NCI-H748 (cell line): Measurements from ENCODE around the gene HCN1.
"Not testable (repeated sequence)": the region's sequence is repeated elsewhere in the genome, so short reads cannot be mapped to it uniquely, and the experiment has no call there.

Source experiments
- DNase-seq: peaks from one replicate; lab custom pipeline; 2025; ENCODE audit not compliant: unreplicated experiment; lab: John Stamatoyannopoulos, UW

Gene HCN1

GRCh38 chr5:45312627-45313026 lies 383.6 kb downstream of the HCN1 start:
- not testable (repeated sequence) for DNase-seq

DNA sequence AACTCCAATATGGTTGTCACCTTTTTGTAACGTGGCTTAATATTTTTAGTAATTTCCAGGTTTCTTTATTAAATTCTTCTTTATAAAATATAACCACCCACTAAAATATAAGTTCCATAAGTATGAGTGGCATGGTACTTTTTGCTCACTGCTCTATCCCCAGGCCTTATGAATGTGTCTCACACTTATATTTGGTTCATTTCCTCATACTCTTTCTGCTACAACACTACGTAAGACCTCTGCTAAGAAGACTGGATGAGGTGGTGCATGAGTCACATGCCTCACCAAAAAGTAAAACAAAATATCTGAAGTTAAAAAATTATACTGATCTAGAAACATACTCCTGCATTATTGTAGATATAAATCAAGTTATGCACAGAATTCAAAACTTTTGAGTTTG lies 400.9 kb downstream of the HCN1 start:
- no peak for DNase-seq

GRCh38 chr5:45288746-45289145 lies 407.4 kb downstream of the HCN1 start:
- no peak for DNase-seq

- DNase-seq = no peak
Observed at GRCh38 chr5:45284436-45284835, 411.7 kb downstream of the HCN1 start.

- DNase-seq = no peak
Observed at GRCh38 chr5:45281081-45281480, 415.1 kb downstream of the HCN1 start.

DNA sequence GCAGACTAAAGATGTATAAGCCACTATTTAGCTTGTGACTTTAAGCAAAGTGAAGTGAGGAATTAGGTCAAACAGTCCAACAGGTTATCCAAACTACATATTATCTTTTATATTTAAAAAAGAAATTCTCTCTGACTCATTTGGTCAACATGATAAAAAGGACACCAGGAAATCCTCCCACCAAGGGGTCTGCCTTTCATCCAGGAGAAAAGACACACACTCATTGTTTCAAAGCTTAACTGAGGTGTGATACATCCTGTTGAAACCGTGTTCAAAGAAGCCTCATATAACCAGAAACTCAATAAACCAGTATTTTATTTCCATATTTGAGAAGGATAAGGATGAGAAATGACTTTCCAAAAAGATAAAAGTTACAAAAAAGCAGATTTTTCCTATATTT lies 417.1 kb downstream of the HCN1 start:
- peak; percentile 69 for DNase-seq

DNA sequence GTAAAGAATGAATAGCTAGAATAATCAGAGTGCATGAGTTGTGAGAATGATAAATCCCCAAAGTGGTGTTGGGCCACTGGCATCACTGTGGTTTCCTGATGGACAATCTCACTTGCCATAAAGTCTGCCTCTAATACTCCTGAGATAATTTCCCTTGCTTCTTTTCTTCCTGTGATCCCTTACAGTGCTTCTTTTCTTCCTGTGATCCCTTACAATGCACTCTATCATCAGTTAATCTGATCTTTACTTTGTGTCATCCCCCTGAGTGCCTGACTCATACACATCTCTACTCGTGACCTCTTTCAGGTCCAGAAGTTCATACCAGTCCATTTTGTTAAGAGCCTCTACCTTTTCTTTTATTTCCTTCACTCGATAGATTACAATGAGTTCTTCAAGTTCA lies 418.3 kb downstream of the HCN1 start:
- DNase-seq = no peak

GRCh38 chr5:45274241-45274640 lies 421.9 kb downstream of the HCN1 start:
- no peak for DNase-seq

- DNase-seq = no peak
Observed at GRCh38 chr5:45271626-45272025, 424.6 kb downstream of the HCN1 start.

GRCh38 chr5:45264447-45264846 lies 431.7 kb downstream of the HCN1 start:
- no peak for DNase-seq

DNA sequence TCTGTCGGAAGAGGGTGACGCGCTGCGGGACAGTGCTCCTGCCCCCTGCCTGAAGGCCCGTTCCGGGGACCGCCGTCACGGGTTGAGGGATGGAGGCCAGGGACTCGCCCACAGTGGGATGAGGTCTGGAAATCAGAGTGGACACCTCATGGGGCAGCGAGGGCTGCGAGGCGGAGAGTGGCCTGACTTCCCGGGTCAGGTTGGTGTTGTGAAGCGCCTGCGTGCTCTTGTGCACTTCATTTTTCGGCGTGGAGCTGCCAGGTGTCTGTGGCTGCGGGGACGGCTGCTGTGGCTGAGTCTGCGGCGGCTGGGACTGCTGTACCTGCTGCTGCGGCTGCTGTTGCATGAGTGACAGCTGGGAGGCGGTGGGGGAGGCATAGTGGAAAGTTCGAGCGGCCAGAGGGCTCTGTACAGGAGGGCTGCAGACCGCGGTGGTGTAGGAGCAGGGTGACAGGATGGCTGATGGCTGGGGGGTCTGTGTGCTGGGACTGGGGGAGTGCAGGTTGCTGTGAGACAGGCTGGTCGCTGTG lies 434.1 kb downstream of the HCN1 start:
- DNase-seq = peak; percentile 57

DNA sequence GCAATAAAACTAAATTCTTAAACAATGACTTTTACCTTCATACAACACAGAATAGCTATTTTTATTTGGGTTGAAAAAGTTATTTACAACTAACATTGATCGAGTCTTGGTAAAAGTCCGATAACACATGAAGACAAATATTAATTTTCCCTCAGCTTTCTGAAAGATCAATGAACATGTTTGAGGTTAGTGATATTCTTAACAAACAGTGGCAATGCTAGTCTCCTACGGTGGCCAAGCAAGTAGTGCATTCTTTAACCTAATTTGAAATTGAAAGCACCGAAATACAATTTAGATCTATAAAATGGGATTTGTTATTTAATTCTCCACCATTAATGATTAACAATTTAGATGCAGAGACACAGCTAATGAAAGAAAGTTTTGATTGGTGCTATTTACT lies 435.1 kb downstream of the HCN1 start:
- DNase-seq = no peak

GRCh38 chr5:45260292-45260691 lies 435.9 kb downstream of the HCN1 start:
- no peak for DNase-seq

DNA sequence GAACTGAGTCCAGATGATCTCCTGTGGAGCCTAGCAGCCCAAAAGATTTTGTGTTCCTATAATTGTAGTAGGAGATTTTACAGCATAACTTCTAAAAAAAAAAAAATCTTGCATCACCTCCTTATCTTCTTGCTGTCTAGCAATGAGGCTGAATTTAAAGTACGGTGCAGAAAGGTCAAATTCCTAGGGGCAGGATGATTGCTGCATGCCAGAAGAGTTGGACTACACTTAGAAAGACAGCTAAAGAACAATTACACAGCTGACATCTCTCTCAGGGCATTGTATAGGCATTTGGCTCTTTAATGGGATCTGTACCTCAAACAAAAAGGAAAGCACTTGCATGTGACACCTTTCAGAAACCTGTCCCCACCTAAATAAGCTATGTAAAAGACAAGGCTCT lies 443.2 kb downstream of the HCN1 start:
- DNase-seq = no peak

DNA sequence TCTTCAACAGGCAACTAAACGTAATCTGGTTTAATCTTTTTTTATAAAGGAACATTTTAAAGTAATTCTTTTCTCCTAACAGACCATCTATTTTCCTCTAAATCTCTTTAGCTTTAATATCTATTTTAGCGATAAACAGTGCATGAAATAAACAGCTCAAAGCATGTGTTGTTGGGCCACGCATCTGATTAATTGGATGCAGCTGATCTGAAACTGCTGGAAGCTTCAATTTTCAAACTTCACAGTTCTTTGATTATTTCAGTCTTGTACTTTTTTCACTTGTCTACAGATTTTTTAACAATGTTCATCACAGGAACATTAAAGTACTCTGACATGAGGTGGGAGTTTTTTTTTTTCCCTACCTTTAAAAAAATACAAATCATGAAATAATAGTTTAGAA lies 443.6 kb downstream of the HCN1 start:
- no peak for DNase-seq

DNA sequence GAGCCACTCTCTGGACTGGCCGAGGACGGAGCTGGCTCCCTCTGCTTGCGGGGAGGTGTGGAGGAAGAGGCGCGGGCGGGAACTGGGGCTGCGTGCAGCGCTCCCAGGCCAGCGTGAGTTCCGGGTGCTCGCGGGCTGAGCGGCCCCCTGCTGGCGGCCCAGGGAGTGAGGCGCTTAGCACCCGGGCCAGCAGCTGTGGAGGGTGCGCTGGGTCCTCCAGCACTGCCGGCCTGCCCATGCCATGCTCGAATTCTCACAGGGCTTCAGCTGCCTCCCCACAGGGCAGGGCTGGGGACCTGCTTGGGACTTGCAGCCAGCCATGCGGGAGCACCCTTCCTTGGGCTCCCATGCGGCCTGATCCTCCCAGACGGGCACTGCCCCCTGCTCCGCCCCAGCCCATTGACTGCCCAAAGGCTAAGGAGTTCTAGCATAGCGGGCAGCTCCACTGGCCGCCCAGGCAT lies 470.6 kb downstream of the HCN1 start:
- DNase-seq = no peak

DNA sequence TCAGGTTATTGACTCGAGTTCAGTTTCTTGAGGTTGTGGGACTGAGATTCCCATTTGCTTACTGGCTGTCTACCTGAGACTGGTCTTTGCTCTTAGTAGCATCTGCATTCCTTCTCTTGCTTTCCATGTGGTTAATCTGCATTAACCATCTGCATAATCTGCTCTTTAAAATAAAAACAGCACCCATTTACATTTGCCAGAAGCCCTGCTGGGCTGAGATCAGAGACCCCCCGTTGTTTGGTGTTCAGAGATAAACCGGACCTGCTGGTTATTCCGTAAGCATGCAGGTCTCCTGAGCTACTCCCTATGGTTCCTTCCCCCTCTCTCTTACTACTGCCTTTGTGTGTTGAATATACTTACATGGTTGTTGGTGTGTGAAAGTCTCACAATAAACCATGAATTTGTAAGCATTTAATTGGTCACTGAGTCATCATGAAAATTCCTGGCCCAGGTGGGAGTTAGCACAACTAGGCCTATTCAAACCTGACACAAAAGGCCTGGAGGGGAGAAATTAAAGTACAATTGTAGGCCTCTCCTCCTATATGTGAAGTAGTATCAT lies 490.7 kb downstream of the HCN1 start:
- no peak for DNase-seq
